PC-9 (cell line): ENCODE results near the gene HKDC1. TPM values are rescaled to one million over a fixed set of nuclear protein-coding genes. Genes with fewer than 3 reads are reported as not detected.

Experiments
- BruUV-seq: library from RNA; stranded (reverse); fragments of 400-500 nt; replicated peaks from 2 replicates; lab custom pipeline; 2021; lab: Mats Ljungman, UMichigan
- CTCF ChIA-PET: fragments of 300-600 bp; sonication (Branson Sonifier 250); formaldehyde crosslinking; loops from one replicate; lab custom pipeline; 2022; ENCODE audit warnings: antibody characterized with exemption; lab: Charles Lee
- POLR2A ChIA-PET: fragments of 300-600 bp; sonication (Branson Sonifier 250); formaldehyde crosslinking; loops from one replicate; lab custom pipeline; 2022; ENCODE audit warnings: antibody characterized with exemption; ENCODE audit not compliant: unreplicated experiment; lab: Charles Lee
- DNase-seq, 2 experiments: peaks; one replicate each; pipeline versions ENCODE4 v3.0.0 to v3.0.0-alpha.2; 2015 to 2022; ENCODE audit warnings: mixed read lengths in 1 of 2
- H2AFZ ChIP-seq: fragments of 200-600 bp; sonication (generic); 2 replicates; pipeline ENCODE4 v1.8.1; 2017; ENCODE audit warnings: antibody characterized with exemption
- H3F3A ChIP-seq: fragments of 200-600 bp; sonication (generic); 2 replicates; pipeline ENCODE4 v1.8.1; 2017; ENCODE audit warnings: antibody characterized with exemption, mild to moderate bottlenecking, low read depth; ENCODE audit not compliant: insufficient read depth
- H3K27ac ChIP-seq: fragments of 200-600 bp; sonication (generic); 2 replicates; pipeline ENCODE4 v1.6.1; 2016; ENCODE audit warnings: mixed run types
- H3K27me3 ChIP-seq: fragments of 200-600 bp; sonication (generic); 2 replicates; pipeline ENCODE4 v1.6.1; 2016; ENCODE audit warnings: low read depth, mixed run types; ENCODE audit not compliant: insufficient read depth
- H3K36me3 ChIP-seq: fragments of 200-600 bp; sonication (generic); 2 replicates; pipeline ENCODE4 v1.6.1; 2016; ENCODE audit warnings: low read depth, mixed run types
- H3K4me1 ChIP-seq: fragments of 200-600 bp; sonication (generic); replicated peaks from 2 replicates; pipeline ENCODE4 v1.6.1; 2016; ENCODE audit warnings: mixed run types; ENCODE audit not compliant: insufficient read depth
- H3K4me2 ChIP-seq: fragments of 200-600 bp; sonication (generic); 2 replicates; pipeline ENCODE4 v1.6.1; 2017; ENCODE audit warnings: mixed run types
- H3K4me3 ChIP-seq: fragments of 200-600 bp; sonication (generic); 2 replicates; pipeline ENCODE4 v1.6.1; 2016; ENCODE audit warnings: mixed run types
- H3K79me2 ChIP-seq: fragments of 200-600 bp; sonication (generic); 2 replicates; pipeline ENCODE4 v1.6.1; 2017; ENCODE audit warnings: low read depth, mixed run types
- H3K9me2 ChIP-seq: fragments of 200-600 bp; sonication (generic); 2 replicates; pipeline ENCODE4 v1.8.1; 2017; ENCODE audit warnings: mild to moderate bottlenecking; ENCODE audit not compliant: insufficient read depth
- H3K9me3 ChIP-seq: fragments of 200-600 bp; sonication (generic); 2 replicates; pipeline ENCODE4 v1.8.1; 2016; ENCODE audit warnings: low read depth; ENCODE audit not compliant: insufficient read depth
- H4K20me1 ChIP-seq: fragments of 200-600 bp; sonication (generic); 2 replicates; pipeline ENCODE4 v1.8.1; 2017; ENCODE audit not compliant: insufficient read depth
- CTCF ChIP-seq: fragments of 200-600 bp; sonication (generic); conservative IDR thresholded peaks from 2 replicates; pipeline ENCODE4 v1.6.1; 2017; ENCODE audit warnings: mixed run types, antibody characterized with exemption, mild to moderate bottlenecking, moderate library complexity
- EZH2 ChIP-seq: fragments of 200-600 bp; sonication (generic); IDR thresholded peaks from 2 replicates; pipeline ENCODE4 v1.8.0; 2017; ENCODE audit warnings: antibody characterized with exemption, low read depth
- intact Hi-C: fragments of 100-400 bp; cut with micrococcal nuclease; formaldehyde crosslinking; loops from one replicate; pipeline ENCODE4 v1.10.0; 2022; ENCODE audit not compliant: unreplicated experiment
- total RNA-seq: library from RNA; stranded (reverse); gene quantifications from 2 replicates; pipeline ENCODE4 v1.2.3, GENCODE V29; 2021

Gene HKDC1
- total RNA-seq, 1 experiment from 2014 or later: 173 TPM

GRCh38 chr10:69208761-69209160 is 11.4 kb upstream of the HKDC1 start:
- POLR2A ChIA-PET: no interaction called here

GRCh38 chr10:69209787-69210484 is 10.2 kb upstream of the HKDC1 start:
- no peaks in the 10 kb centered on the region for H3K9me2 ChIP-seq
- intact Hi-C loops: no loop called here
- no peaks in the 10 kb centered on the region for H4K20me1 ChIP-seq
- ChIA-PET CTCF (no interaction called here), POLR2A (no interaction called here)
- H3K4me3 ChIP-seq: no peak overlapping the region
- no peak for TF ChIP-seq CTCF
- TF ChIP-seq EZH2: no peak
- BruUV-seq: no TSS peak
- DNase-seq: no peak
- peaks cover 31% of the 10 kb centered on the region for H3K36me3 ChIP-seq
- no peak overlapping the region for H2AFZ ChIP-seq
- H3K4me1 ChIP-seq: no peaks in the 10 kb centered on the region
- H3K27me3 ChIP-seq: no peaks in the 10 kb centered on the region
- H3K9me3 ChIP-seq: no peaks in the 10 kb centered on the region
- no peak overlapping the region for H3K4me2 ChIP-seq
- H3K27ac ChIP-seq: no peak overlapping the region
- H3K79me2 ChIP-seq: no peaks in the 10 kb centered on the region
- peaks cover 16% of the 10 kb centered on the region for H3F3A ChIP-seq

More at GRCh38 chr10:69208761-69209160, 11.4 kb upstream of the HKDC1 start:
- H2AFZ ChIP-seq: no peak overlapping the region
- no peaks in the 10 kb centered on the region for H3K4me1 ChIP-seq
- H3K4me2 ChIP-seq: no peak overlapping the region
- no TSS peak for BruUV-seq
- H3K27me3 ChIP-seq: no peaks in the 10 kb centered on the region
- H3K4me3 ChIP-seq: no peak overlapping the region
- peaks cover 31% of the 10 kb centered on the region for H3K36me3 ChIP-seq
- intact Hi-C loops: no loop called here
- H3K79me2 ChIP-seq: no peaks in the 10 kb centered on the region
- no peaks in the 10 kb centered on the region for H3K9me3 ChIP-seq
- peaks cover 16% of the 10 kb centered on the region for H3F3A ChIP-seq
- H3K27ac ChIP-seq: no peak overlapping the region
- no peaks in the 10 kb centered on the region for H4K20me1 ChIP-seq
- CTCF ChIA-PET: no interaction called here
- no peak for DNase-seq
- H3K9me2 ChIP-seq: no peaks in the 10 kb centered on the region
- no peak for TF ChIP-seq CTCF
- TF ChIP-seq EZH2: no peak

- no peaks in the 10 kb centered on the region for H3K27me3 ChIP-seq
- ChIA-PET CTCF (no interaction called here), POLR2A (no interaction called here)
- no peak overlapping the region for H3K4me3 ChIP-seq
- H3K79me2 ChIP-seq: no peaks in the 10 kb centered on the region
- H3K36me3 ChIP-seq: peaks cover 28% of the 10 kb centered on the region
- no TSS peak for BruUV-seq
- no peaks in the 10 kb centered on the region; the same call in 1 of the 2 replicates for H3K4me1 ChIP-seq
- peaks cover 16% of the 10 kb centered on the region for H3F3A ChIP-seq
- no peak overlapping the region for H3K27ac ChIP-seq
- intact Hi-C loops: no loop called here
- DNase-seq: no peak
- no peaks in the 10 kb centered on the region for H4K20me1 ChIP-seq
- TF ChIP-seq CTCF (no peak), EZH2 (no peak)
- H2AFZ ChIP-seq: no peak overlapping the region
- no peak overlapping the region for H3K4me2 ChIP-seq
- H3K9me2 ChIP-seq: no peaks in the 10 kb centered on the region
- no peaks in the 10 kb centered on the region for H3K9me3 ChIP-seq
Measured at GRCh38 chr10:69211104-69211503, 9.0 kb upstream of the HKDC1 start.
